BE2C (cell line): ENCODE measurements around the gene MPHOSPH6.

Experiments
- DNase-seq: peaks from one replicate; pipeline ENCODE4 v3.0.0-alpha.2; 2020
- H3K27me3 ChIP-seq: fragments of 250-450 bp; sonication (Bioruptor Pico); 2 replicates; pipeline ENCODE4 v1.5.1; 2020; ENCODE audit warnings: mild to moderate bottlenecking
- H3K36me3 ChIP-seq: fragments of 250-450 bp; sonication (Bioruptor Pico); 2 replicates; pipeline ENCODE4 v1.5.1; 2020; ENCODE audit warnings: mild to moderate bottlenecking
- H3K4me1 ChIP-seq: fragments of 250-450 bp; sonication (Bioruptor Pico); 2 replicates; pipeline ENCODE4 v1.5.1; 2020
- H3K4me3 ChIP-seq: 2 replicates; pipeline ENCODE4 v1.5.1; 2011; ENCODE audit warnings: low read depth, low read length
- H3K9me3 ChIP-seq: fragments of 250-450 bp; sonication (Bioruptor Pico); 2 replicates; pipeline ENCODE4 v1.5.1; 2020
- CTCF ChIP-seq: IDR thresholded peaks from 2 replicates; pipeline ENCODE4 v1.5.1; 2012; ENCODE audit warnings: mild to moderate bottlenecking, low read depth, low read length

The MPHOSPH6 gene

GRCh38 chr16:82129881-82130280 is 40.1 kb downstream of the MPHOSPH6 start:
- Histone ChIP-seq H3K9me3 (no peaks in the 10 kb centered on the region), H3K36me3 (no peaks in the 10 kb centered on the region), H3K4me3 (no peak overlapping the region), H3K4me1 (no peaks in the 10 kb centered on the region), H3K27me3 (no peaks in the 10 kb centered on the region)
- no peak for TF ChIP-seq CTCF
- no peak for DNase-seq

- TF ChIP-seq CTCF, result no peak
- Histone ChIP-seq H3K36me3 (no peaks in the 10 kb centered on the region), H3K9me3 (no peaks in the 10 kb centered on the region), H3K27me3 (0 out of 2 replicates have a peak, but pooled peaks cover 3% of the 10 kb centered on the region), H3K4me3 (no peak overlapping the region), H3K4me1 (no peaks in the 10 kb centered on the region)
- DNase-seq, result no peak
Measured at GRCh38 chr16:82124651-82125050, 45.4 kb downstream of the MPHOSPH6 start.

GRCh38 chr16:82119405-82119804 is 50.6 kb downstream of the MPHOSPH6 start:
- Histone ChIP-seq H3K36me3 (no peaks in the 10 kb centered on the region), H3K27me3 (0 out of 2 replicates have a peak, but pooled peaks cover under 1% of the 10 kb centered on the region), H3K4me3 (no peak overlapping the region), H3K9me3 (no peaks in the 10 kb centered on the region), H3K4me1 (no peaks in the 10 kb centered on the region)
- no peak for TF ChIP-seq CTCF
- DNase-seq, result no peak

GRCh38 chr16:82118749-82119148 is 51.3 kb downstream of the MPHOSPH6 start:
- TF ChIP-seq CTCF, result no peak
- Histone ChIP-seq H3K36me3 (no peaks in the 10 kb centered on the region), H3K27me3 (no peaks in the 10 kb centered on the region), H3K4me3 (no peak overlapping the region), H3K4me1 (no peaks in the 10 kb centered on the region), H3K9me3 (no peaks in the 10 kb centered on the region)
- no peak for DNase-seq

- DNase-seq, result no peak
- no peak overlapping the region for H3K4me3 ChIP-seq
- TF ChIP-seq CTCF, result no peak
- no peaks in the 10 kb centered on the region for H3K36me3 ChIP-seq
- no peaks in the 10 kb centered on the region for H3K4me1 ChIP-seq
- H3K27me3 ChIP-seq, result no peaks in the 10 kb centered on the region
- no peaks in the 10 kb centered on the region for H3K9me3 ChIP-seq
Measured at GRCh38 chr16:82116535-82116934, 53.5 kb downstream of the MPHOSPH6 start.

GRCh38 chr16:82113741-82114140 is 56.3 kb downstream of the MPHOSPH6 start:
- TF ChIP-seq CTCF, result no peak
- Histone ChIP-seq H3K4me1 (no peaks in the 10 kb centered on the region), H3K27me3 (0 out of 2 replicates have a peak, but pooled peaks cover 4% of the 10 kb centered on the region), H3K4me3 (no peak overlapping the region), H3K36me3 (no peaks in the 10 kb centered on the region), H3K9me3 (no peaks in the 10 kb centered on the region)
- DNase-seq, result no peak
